ENCODE data around the gene EHD4.

DNA sequence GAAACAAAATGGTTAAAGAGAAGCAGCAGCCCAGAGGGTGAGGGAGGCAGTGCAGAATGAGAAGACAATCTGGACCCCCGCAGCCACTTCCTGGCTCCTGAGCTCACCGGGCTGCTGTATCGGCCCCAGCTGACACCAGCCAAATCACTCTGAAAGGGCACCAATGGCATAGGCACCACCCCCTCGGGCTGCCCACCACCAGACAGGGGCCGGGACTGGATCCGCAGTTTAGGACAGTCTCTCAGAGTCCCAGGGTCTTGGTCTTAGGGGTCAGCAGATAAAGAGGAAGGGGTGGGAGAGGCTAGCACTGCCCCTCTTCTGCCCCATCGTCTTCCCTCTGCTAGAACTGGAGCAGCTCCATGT lies 17.9 kb upstream of the EHD4 start:
- TF ChIP-seq, protein P1, sequence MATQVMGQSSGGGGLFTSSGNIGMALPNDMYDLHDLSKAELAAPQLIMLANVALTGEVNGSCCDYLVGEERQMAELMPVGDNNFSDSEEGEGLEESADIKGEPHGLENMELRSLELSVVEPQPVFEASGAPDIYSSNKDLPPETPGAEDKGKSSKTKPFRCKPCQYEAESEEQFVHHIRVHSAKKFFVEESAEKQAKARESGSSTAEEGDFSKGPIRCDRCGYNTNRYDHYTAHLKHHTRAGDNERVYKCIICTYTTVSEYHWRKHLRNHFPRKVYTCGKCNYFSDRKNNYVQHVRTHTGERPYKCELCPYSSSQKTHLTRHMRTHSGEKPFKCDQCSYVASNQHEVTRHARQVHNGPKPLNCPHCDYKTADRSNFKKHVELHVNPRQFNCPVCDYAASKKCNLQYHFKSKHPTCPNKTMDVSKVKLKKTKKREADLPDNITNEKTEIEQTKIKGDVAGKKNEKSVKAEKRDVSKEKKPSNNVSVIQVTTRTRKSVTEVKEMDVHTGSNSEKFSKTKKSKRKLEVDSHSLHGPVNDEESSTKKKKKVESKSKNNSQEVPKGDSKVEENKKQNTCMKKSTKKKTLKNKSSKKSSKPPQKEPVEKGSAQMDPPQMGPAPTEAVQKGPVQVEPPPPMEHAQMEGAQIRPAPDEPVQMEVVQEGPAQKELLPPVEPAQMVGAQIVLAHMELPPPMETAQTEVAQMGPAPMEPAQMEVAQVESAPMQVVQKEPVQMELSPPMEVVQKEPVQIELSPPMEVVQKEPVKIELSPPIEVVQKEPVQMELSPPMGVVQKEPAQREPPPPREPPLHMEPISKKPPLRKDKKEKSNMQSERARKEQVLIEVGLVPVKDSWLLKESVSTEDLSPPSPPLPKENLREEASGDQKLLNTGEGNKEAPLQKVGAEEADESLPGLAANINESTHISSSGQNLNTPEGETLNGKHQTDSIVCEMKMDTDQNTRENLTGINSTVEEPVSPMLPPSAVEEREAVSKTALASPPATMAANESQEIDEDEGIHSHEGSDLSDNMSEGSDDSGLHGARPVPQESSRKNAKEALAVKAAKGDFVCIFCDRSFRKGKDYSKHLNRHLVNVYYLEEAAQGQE (IDR thresholded peaks at IDR 0.05; ENCODE audit: insufficient read depth in 1 of 2, low read depth in 2 of 2, low read length in 2 of 2) = no peak
- TF ChIP-seq TAF1 (IDR thresholded peaks at IDR 0.05; ENCODE audit: borderline replicate concordance, insufficient read depth, low read length) (no peak), POLR2AphosphoS5 (IDR thresholded peaks at IDR 0.05; ENCODE audit: low read depth, low read length) (no peak), SIN3A (IDR thresholded peaks at IDR 0.05; ENCODE audit: borderline replicate concordance, insufficient read depth, low read length) (no peak)

Data from PFSK-1 (cell line).